Measurements from ENCODE around the gene TSPAN10. TPM values are rescaled to one million over a fixed set of nuclear protein-coding genes. Genes with fewer than 3 reads are reported as not detected.

TSPAN10 gene
- total and polyA plus RNA-seq, 2 of the 13 experiments (the other 11 are each of a cell fraction or from before 2014, with no cell fraction given) = 0.54 to 0.75 TPM

- TF ChIP-seq REST (IDR thresholded peaks at IDR 0.05; ENCODE audit: borderline replicate concordance in 1 of 2, low read depth in 1 of 2, low read length in 2 of 2) (no peak), CREM (IDR thresholded peaks at IDR 0.05) (0 out of 2 replicates have a peak, but pooled peaks have one; percentile 26), CREM (CRISPR knock-in tag; IDR thresholded peaks at IDR 0.05) (no peak), TBL1XR1 (IDR thresholded peaks at IDR 0.05; ENCODE audit: borderline replicate concordance, low read length, partially characterized antibody) (no peak), ZNF501 (CRISPR knock-in tag; IDR thresholded peaks at IDR 0.05) (0 out of 2 replicates have a peak, but pooled peaks have one; percentile 36), REXO4 (CRISPR knock-in tag; IDR thresholded peaks at IDR 0.05; ENCODE audit: borderline replicate concordance) (no peak), FOXA1 (IDR thresholded peaks at IDR 0.05) (no peak), FOXA1 (CRISPR knock-in tag; IDR thresholded peaks at IDR 0.05) (no peak), ZNF616 (CRISPR knock-in tag; IDR thresholded peaks at IDR 0.05; ENCODE audit: low read depth) (no peak), KAT8 (CRISPR knock-in tag; IDR thresholded peaks at IDR 0.05) (no peak), ATF7-NPFF (CRISPR knock-in tag; IDR thresholded peaks at IDR 0.05; ENCODE audit: low read depth) (no peak), FLYWCH1 (CRISPR knock-in tag; IDR thresholded peaks at IDR 0.05) (0 out of 2 replicates have a peak, but pooled peaks have one; percentile 24), ZFP36L1 (CRISPR knock-in tag; IDR thresholded peaks at IDR 0.05) (0 out of 2 replicates have a peak, but pooled peaks have one; percentile 55), SALL2 (CRISPR knock-in tag; IDR thresholded peaks at IDR 0.05) (0 out of 2 replicates have a peak, but pooled peaks have one; percentile 37), ZNF136 (CRISPR knock-in tag; IDR thresholded peaks at IDR 0.05; ENCODE audit: low read depth) (peak; percentile 58; the same call in 1 of the 2 replicates)
- TF ChIP-seq, protein P1, sequence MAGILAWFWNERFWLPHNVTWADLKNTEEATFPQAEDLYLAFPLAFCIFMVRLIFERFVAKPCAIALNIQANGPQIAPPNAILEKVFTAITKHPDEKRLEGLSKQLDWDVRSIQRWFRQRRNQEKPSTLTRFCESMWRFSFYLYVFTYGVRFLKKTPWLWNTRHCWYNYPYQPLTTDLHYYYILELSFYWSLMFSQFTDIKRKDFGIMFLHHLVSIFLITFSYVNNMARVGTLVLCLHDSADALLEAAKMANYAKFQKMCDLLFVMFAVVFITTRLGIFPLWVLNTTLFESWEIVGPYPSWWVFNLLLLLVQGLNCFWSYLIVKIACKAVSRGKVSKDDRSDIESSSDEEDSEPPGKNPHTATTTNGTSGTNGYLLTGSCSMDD (CRISPR knock-in tag; IDR thresholded peaks at IDR 0.05) = no peak
- TF ChIP-seq, protein P2, sequence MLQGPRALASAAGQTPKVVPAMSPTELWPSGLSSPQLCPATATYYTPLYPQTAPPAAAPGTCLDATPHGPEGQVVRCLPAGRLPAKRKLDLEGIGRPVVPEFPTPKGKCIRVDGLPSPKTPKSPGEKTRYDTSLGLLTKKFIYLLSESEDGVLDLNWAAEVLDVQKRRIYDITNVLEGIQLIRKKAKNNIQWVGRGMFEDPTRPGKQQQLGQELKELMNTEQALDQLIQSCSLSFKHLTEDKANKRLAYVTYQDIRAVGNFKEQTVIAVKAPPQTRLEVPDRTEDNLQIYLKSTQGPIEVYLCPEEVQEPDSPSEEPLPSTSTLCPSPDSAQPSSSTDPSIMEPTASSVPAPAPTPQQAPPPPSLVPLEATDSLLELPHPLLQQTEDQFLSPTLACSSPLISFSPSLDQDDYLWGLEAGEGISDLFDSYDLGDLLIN (CRISPR knock-in tag; IDR thresholded peaks at IDR 0.05; ENCODE audit: borderline replicate concordance) = no peak
- TF ChIP-seq, protein P3, sequence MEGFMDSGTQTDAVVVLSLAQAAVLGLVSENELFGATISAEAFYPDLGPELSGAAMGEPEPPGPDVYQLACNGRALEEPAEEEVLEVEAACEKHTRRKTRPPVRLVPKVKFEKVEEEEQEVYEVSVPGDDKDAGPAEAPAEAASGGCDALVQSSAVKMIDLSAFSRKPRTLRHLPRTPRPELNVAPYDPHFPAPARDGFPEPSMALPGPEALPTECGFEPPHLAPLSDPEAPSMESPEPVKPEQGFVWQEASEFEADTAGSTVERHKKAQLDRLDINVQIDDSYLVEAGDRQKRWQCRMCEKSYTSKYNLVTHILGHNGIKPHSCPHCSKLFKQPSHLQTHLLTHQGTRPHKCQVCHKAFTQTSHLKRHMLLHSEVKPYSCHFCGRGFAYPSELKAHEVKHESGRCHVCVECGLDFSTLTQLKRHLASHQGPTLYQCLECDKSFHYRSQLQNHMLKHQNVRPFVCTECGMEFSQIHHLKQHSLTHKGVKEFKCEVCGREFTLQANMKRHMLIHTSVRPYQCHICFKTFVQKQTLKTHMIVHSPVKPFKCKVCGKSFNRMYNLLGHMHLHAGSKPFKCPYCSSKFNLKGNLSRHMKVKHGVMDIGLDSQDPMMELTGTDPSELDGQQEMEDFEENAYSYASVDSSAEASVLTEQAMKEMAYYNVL (CRISPR knock-in tag; IDR thresholded peaks at IDR 0.05; ENCODE audit: borderline replicate concordance) = no peak
- TF ChIP-seq, protein P4, sequence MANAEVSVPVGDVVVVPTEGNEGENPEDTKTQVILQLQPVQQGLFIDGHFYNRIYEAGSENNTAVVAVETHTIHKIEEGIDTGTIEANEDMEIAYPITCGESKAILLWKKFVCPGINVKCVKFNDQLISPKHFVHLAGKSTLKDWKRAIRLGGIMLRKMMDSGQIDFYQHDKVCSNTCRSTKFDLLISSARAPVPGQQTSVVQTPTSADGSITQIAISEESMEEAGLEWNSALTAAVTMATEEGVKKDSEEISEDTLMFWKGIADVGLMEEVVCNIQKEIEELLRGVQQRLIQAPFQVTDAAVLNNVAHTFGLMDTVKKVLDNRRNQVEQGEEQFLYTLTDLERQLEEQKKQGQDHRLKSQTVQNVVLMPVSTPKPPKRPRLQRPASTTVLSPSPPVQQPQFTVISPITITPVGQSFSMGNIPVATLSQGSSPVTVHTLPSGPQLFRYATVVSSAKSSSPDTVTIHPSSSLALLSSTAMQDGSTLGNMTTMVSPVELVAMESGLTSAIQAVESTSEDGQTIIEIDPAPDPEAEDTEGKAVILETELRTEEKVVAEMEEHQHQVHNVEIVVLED (CRISPR knock-in tag; IDR thresholded peaks at IDR 0.05; ENCODE audit: borderline replicate concordance) = peak; percentile 28; the same call in 1 of the 2 replicates
Measured at GRCh38 chr17:81635973-81636504, 957 bp upstream of the TSPAN10 start (continued).

Measured in HepG2 (cell line).